ENCODE data around the gene RHBDF2. TPM values are rescaled to one million over a fixed set of nuclear protein-coding genes. Genes with fewer than 3 reads are reported as not detected.

The RHBDF2 gene
- total and polyA plus RNA-seq, 5 donors from 2014 or later, result 2.5 to 23.8 (median 3.7) TPM

DNA sequence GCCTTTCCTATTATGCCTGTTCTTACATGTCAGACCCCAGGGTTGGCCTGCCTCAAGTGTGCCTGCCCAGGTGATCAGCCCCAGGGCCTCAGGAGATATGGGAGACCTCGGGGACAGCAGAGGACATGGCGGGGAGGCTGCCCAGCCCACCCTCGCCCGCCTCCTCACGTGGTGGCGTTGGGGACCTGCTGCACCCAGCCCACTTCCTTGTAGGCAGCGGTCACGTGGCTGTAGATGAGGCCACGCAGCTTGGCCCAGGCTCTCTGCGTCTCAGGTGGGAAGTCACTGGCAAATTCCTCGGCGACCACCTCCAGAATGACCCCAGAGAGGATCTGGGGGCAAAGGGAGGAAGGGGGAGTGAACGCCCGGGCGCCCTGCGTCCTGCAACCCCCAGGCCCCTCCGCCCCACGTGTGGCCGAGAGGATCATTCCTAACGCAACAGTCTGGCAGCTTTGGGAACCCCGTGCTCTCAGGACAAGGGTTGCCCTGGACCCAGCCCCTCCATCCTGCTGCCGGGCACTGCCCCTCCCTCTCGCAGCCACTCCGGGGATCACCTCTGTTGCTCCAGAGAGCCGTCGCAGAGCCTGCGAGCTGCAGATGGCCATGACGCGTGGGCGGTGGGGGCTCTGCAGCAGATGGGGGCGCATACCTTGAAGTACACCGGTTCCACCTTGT lies 29.7 kb upstream of the RHBDF2 start:
- H3K9me3 Mint-ChIP-seq, result no peaks in the 10 kb centered on the region
- no peaks in the 10 kb centered on the region for H3K36me3 ChIP-seq (ENCODE audit: control insufficient read depth, insufficient read depth, low read length)
- peak overlapping the region in 1 of 3 donors; percentile 85 for H3K27ac Mint-ChIP-seq
- no peaks in the 10 kb centered on the region for H3K9me3 ChIP-seq (ENCODE audit: control insufficient read depth in 2 of 2, low read length in 2 of 2)
- no peaks in the 10 kb centered on the region for H3K27me3 ChIP-seq (ENCODE audit: control insufficient read depth, insufficient read depth, low read length)
- no peak overlapping the region for H3K4me3 Mint-ChIP-seq
- no peak overlapping the region for H3K4me3 ChIP-seq (ENCODE audit: low read depth, low read length)
- H3K36me3 Mint-ChIP-seq, result no peaks in the 10 kb centered on the region
- H3K27me3 Mint-ChIP-seq, result peaks cover 10% of the 10 kb centered on the region
- peaks cover 20% of the 10 kb centered on the region for H3K4me1 ChIP-seq (ENCODE audit: control insufficient read depth, insufficient read depth, low read length, poor library complexity, severe bottlenecking)
- no peak for DNase-seq
- no peak for ATAC-seq (ENCODE audit: low read depth in 2 of 2)
- H3K27ac ChIP-seq (ENCODE audit: insufficient read depth, low read length, poor library complexity, severe bottlenecking), result no peak overlapping the region
- H3K4me1 Mint-ChIP-seq, result peaks cover 0 to 32% (median 2%) of the 10 kb centered on the region in 4 donors

GRCh38 chr17:76530095-76530723 lies 29.0 kb upstream of the RHBDF2 start:
- H3K27me3 Mint-ChIP-seq, result peaks cover 8% of the 10 kb centered on the region
- H3K36me3 ChIP-seq (ENCODE audit: control insufficient read depth, insufficient read depth, low read length), result no peaks in the 10 kb centered on the region
- peak overlapping the region in 1 of 3 donors; percentile 85 for H3K27ac Mint-ChIP-seq
- no peak overlapping the region for H3K27ac ChIP-seq (ENCODE audit: insufficient read depth, low read length, poor library complexity, severe bottlenecking)
- ATAC-seq (ENCODE audit: low read depth in 2 of 2), result no peak
- H3K4me3 Mint-ChIP-seq, result no peak overlapping the region
- no peak overlapping the region for H3K4me3 ChIP-seq (ENCODE audit: low read depth, low read length)
- no peaks in the 10 kb centered on the region for H3K36me3 Mint-ChIP-seq
- H3K27me3 ChIP-seq (ENCODE audit: control insufficient read depth, insufficient read depth, low read length), result no peaks in the 10 kb centered on the region
- no peaks in the 10 kb centered on the region for H3K9me3 Mint-ChIP-seq
- DNase-seq, result no peak
- no peaks in the 10 kb centered on the region for H3K9me3 ChIP-seq (ENCODE audit: control insufficient read depth in 2 of 2, low read length in 2 of 2)
- peaks cover 20% of the 10 kb centered on the region for H3K4me1 ChIP-seq (ENCODE audit: control insufficient read depth, insufficient read depth, low read length, poor library complexity, severe bottlenecking)
- H3K4me1 Mint-ChIP-seq, result peaks cover 0 to 32% (median 2%) of the 10 kb centered on the region in 4 donors

DNA sequence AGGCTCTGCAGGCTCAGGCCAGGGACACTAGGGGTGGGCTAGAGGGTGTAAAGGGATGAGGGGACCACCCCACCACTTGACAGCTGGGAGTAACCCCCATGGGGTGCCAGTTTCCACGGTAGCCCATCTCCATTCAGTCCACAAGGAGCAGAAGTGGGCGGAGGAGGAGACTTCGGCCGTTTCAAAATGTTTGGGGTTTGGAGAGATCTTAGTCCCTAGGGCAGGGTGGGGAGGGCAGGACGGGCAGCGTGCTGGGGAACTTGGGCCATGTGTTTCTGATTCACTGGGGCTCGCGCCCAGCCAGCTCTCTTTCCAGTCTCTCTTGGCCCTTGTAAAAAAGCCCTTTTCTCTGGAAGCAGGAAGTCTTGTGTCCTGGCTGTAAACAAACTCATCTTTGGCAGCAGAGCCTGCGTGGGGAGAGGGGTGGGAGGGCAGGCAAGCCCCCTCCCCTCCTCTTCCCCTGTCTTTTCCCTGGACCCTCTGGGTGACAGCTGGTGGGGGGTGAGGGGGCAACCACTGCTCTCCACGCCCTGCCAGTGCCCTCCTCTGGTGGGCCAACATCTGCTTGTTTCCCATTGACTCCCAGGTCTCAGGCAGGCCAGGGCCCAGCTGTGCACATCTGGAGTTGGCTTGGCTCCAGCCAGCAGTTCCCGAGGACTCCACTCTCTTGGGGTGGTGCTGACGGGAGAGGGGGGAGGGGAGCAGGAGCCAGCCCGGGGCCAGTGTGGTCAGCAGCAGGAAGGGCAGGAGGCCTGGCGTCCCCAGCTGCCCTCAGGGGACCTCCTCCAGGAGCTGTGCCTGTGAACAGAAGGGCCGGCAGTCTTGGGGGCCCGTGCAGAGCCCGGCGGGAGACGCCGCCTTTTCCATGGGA lies 28.2 kb upstream of the RHBDF2 start:
- no peak overlapping the region for H3K4me3 ChIP-seq (ENCODE audit: low read depth, low read length)
- peaks cover 20% of the 10 kb centered on the region for H3K4me1 ChIP-seq (ENCODE audit: control insufficient read depth, insufficient read depth, low read length, poor library complexity, severe bottlenecking)
- no peaks in the 10 kb centered on the region for H3K27me3 ChIP-seq (ENCODE audit: control insufficient read depth, insufficient read depth, low read length)
- H3K9me3 ChIP-seq (ENCODE audit: control insufficient read depth in 2 of 2, low read length in 2 of 2), result no peaks in the 10 kb centered on the region
- no peaks in the 10 kb centered on the region for H3K36me3 ChIP-seq (ENCODE audit: control insufficient read depth, insufficient read depth, low read length)
- DNase-seq (no peak), ATAC-seq (ENCODE audit: low read depth in 2 of 2) (no peak)
- peak overlapping the region; percentile 19 for H3K27ac ChIP-seq (ENCODE audit: insufficient read depth, low read length, poor library complexity, severe bottlenecking)
- peaks cover 0 to 35% (median 5%) of the 10 kb centered on the region in 4 donors for H3K4me1 Mint-ChIP-seq
- peak overlapping the region in 1 of 3 donors; percentile 36 for H3K27ac Mint-ChIP-seq
- peak overlapping the region in 1 of 4 donors; percentile 24 for H3K4me3 Mint-ChIP-seq
- peaks cover 0 to 2% (median 0%) of the 10 kb centered on the region in 7 donors for H3K9me3 Mint-ChIP-seq
- no peaks in the 10 kb centered on the region for H3K36me3 Mint-ChIP-seq
- peaks cover 4% of the 10 kb centered on the region for H3K27me3 Mint-ChIP-seq

DNA sequence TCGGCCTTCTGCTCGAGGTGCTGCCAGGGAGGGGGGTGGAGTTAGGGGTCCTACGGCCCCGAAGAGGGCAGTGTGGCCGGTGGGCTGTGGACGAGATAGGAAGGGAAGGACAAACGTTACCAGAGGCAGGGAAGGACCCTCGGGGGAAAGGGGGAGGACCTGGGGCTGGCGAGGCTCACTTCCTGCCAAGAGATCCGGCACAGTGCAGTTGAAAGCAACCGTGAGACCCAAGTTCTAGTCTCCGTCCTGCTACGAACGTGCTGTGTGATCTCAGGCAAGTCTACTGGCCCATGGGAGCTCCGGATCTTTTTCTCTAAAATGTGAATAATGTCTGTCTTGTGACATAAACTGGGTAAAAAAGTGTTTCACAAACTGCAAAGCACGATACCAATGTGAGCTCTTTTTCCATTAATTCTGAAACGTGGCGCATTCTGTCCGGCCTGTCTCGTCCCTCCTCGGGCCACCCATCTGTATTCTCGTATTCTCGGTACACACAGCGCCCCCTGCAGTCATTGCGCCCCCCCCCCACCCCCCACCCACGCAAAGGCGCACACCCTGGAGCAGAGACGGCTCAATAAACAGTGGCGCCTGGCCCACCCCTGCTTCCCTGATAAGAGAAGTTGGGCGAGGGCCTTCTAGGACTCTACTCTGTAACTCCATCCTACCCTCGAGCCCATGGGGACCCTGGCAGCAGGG lies 27.5 kb upstream of the RHBDF2 start:
- Mint-ChIP-seq H3K27ac (peak overlapping the region; percentile 74 to 93 (median 92)), H3K4me1 (peaks cover 0 to 36% (median 6%) of the 10 kb centered on the region in 4 donors), H3K4me3 (peak overlapping the region in 1 of 4 donors; percentile 22), H3K9me3 (peaks cover 0 to 3% (median 0%) of the 10 kb centered on the region in 7 donors), H3K27me3 (no peaks in the 10 kb centered on the region), H3K36me3 (no peaks in the 10 kb centered on the region)
- Histone ChIP-seq H3K9me3 (ENCODE audit: control insufficient read depth in 2 of 2, low read length in 2 of 2) (no peaks in the 10 kb centered on the region), H3K4me1 (ENCODE audit: control insufficient read depth, insufficient read depth, low read length, poor library complexity, severe bottlenecking) (peaks cover 20% of the 10 kb centered on the region), H3K36me3 (ENCODE audit: control insufficient read depth, insufficient read depth, low read length) (no peaks in the 10 kb centered on the region), H3K27me3 (ENCODE audit: control insufficient read depth, insufficient read depth, low read length) (no peaks in the 10 kb centered on the region), H3K27ac (ENCODE audit: insufficient read depth, low read length, poor library complexity, severe bottlenecking) (peak overlapping the region; percentile 33), H3K4me3 (ENCODE audit: low read depth, low read length) (no peak overlapping the region)
- DNase-seq (no peak), ATAC-seq (ENCODE audit: low read depth in 2 of 2) (no peak)

GRCh38 chr17:76528156-76528527 lies 26.9 kb upstream of the RHBDF2 start:
- Histone ChIP-seq H3K4me1 (ENCODE audit: control insufficient read depth, insufficient read depth, low read length, poor library complexity, severe bottlenecking) (peaks cover 23% of the 10 kb centered on the region), H3K4me3 (ENCODE audit: low read depth, low read length) (no peak overlapping the region), H3K27ac (ENCODE audit: insufficient read depth, low read length, poor library complexity, severe bottlenecking) (peak overlapping the region; percentile 33), H3K9me3 (ENCODE audit: control insufficient read depth in 2 of 2, low read length in 2 of 2) (no peaks in the 10 kb centered on the region), H3K27me3 (ENCODE audit: control insufficient read depth, insufficient read depth, low read length) (no peaks in the 10 kb centered on the region), H3K36me3 (ENCODE audit: control insufficient read depth, insufficient read depth, low read length) (no peaks in the 10 kb centered on the region)
- peaks cover 3% of the 10 kb centered on the region for H3K27me3 Mint-ChIP-seq
- H3K4me1 Mint-ChIP-seq, result peaks cover 0 to 42% (median 9%) of the 10 kb centered on the region in 4 donors
- ATAC-seq (ENCODE audit: low read depth in 2 of 2), result peak; percentile 4 to 9
- H3K9me3 Mint-ChIP-seq, result peaks cover 0 to 3% (median 0%) of the 10 kb centered on the region in 7 donors
- peak overlapping the region in 3 of 4 donors; percentile 24 to 75 (median 70) for H3K4me3 Mint-ChIP-seq
- no peaks in the 10 kb centered on the region for H3K36me3 Mint-ChIP-seq
- no peak for DNase-seq
- H3K27ac Mint-ChIP-seq, result peak overlapping the region; percentile 74 to 93 (median 92)

GRCh38 chr17:76527430-76528111 lies 26.3 kb upstream of the RHBDF2 start:
- peaks cover 28% of the 10 kb centered on the region for H3K4me1 ChIP-seq (ENCODE audit: control insufficient read depth, insufficient read depth, low read length, poor library complexity, severe bottlenecking)
- H3K4me3 Mint-ChIP-seq, result peak overlapping the region; percentile 54 to 77 (median 70)
- peak overlapping the region; percentile 23 for H3K27ac ChIP-seq (ENCODE audit: insufficient read depth, low read length, poor library complexity, severe bottlenecking)
- peak overlapping the region in 2 of 3 donors; percentile 92 to 93 for H3K27ac Mint-ChIP-seq
- H3K36me3 Mint-ChIP-seq, result no peaks in the 10 kb centered on the region
- peaks cover 6% of the 10 kb centered on the region for H3K27me3 Mint-ChIP-seq
- no peaks in the 10 kb centered on the region for H3K27me3 ChIP-seq (ENCODE audit: control insufficient read depth, insufficient read depth, low read length)
- DNase-seq (peak; percentile 19 to 63 (median 51)), ATAC-seq (ENCODE audit: low read depth in 2 of 2) (peak; percentile 69 to 71)
- no peaks in the 10 kb centered on the region for H3K9me3 ChIP-seq (ENCODE audit: control insufficient read depth in 2 of 2, low read length in 2 of 2)
- H3K4me3 ChIP-seq (ENCODE audit: low read depth, low read length), result no peak overlapping the region
- H3K36me3 ChIP-seq (ENCODE audit: control insufficient read depth, insufficient read depth, low read length), result no peaks in the 10 kb centered on the region
- peaks cover 0 to 45% (median 11%) of the 10 kb centered on the region in 4 donors for H3K4me1 Mint-ChIP-seq
- H3K9me3 Mint-ChIP-seq, result peaks cover 0 to 3% (median 0%) of the 10 kb centered on the region in 7 donors

Measured in CD4-positive, CD25-positive, alpha-beta regulatory T cell (primary cell).